Measurements from ENCODE around the gene PWWP2A.

DNA sequence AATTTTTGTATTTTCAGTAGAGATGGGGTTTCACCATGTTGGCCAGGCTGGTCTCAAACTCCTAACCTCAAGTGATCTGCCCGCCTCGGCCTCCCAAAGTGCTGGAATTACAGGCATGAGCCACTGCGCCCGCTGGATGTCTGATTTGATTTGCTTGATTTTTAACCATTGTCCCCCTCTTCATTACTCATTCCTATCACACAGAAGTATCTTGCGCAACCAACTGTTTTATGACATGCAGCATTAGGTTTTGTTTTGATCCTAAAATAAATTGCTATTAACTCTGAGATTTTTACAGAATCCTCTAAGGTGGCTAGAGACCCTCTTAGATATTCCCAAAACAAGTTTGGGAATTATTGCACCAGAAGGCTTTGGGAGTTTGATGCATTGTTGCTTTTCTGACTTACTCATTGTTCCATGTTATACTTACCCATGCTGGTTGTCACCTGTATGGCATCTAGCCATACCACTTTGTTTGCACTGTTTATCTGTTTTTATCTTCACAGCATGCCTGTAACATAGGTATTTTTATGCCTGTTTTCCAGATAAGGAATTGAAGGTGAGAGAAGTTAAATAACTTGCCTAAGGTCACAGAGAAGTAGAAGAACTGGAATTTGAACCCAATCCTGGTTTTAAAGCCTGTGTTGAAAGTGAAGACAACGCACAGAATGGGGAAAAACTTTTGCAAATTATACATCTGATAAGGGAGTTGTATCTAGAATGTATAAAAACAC lies 35.9 kb upstream of the PWWP2A start:
- TF ChIP-seq, protein P1, sequence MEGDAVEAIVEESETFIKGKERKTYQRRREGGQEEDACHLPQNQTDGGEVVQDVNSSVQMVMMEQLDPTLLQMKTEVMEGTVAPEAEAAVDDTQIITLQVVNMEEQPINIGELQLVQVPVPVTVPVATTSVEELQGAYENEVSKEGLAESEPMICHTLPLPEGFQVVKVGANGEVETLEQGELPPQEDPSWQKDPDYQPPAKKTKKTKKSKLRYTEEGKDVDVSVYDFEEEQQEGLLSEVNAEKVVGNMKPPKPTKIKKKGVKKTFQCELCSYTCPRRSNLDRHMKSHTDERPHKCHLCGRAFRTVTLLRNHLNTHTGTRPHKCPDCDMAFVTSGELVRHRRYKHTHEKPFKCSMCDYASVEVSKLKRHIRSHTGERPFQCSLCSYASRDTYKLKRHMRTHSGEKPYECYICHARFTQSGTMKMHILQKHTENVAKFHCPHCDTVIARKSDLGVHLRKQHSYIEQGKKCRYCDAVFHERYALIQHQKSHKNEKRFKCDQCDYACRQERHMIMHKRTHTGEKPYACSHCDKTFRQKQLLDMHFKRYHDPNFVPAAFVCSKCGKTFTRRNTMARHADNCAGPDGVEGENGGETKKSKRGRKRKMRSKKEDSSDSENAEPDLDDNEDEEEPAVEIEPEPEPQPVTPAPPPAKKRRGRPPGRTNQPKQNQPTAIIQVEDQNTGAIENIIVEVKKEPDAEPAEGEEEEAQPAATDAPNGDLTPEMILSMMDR (conservative IDR thresholded peaks at IDR 0.05; ENCODE audit: low read depth, low read length): no peak
- no peak for TF ChIP-seq EZH2phosphoT487 (IDR thresholded peaks at IDR 0.05; ENCODE audit: borderline replicate concordance, low read length)

Data from PC-3 (cell line).